DMS79 treated with DMSO at 0.1 percent for 48 hours (cell line): ENCODE measurements around the gene PROX1.
"Not testable (repeated sequence)": the region's sequence is repeated elsewhere in the genome, so short reads cannot be mapped to it uniquely, and the experiment has no call there.

ENCODE experiments used
- DNase-seq: peaks from one replicate; lab custom pipeline; 2025; lab: John Stamatoyannopoulos, UW

The PROX1 gene

DNA sequence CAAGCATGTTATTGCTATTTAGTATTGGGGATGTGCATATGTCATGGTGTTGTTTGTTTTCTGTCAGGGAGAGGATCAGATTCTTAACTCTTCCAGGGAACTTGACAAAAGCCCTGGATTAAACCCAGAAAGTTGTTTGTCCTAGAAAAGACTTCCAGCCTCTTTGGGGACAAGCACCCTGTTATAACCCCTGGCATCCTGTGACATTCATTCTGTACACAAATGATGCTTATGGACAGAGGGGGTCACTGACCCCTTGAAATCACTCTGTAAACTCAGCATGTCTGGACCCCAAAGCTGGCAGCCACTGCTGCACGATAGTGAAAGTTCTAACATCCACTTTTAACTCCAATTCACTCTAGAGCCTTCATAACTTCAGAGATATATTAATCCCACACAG, 81.2 kb downstream of the PROX1 start:
- no peak for DNase-seq

DNA sequence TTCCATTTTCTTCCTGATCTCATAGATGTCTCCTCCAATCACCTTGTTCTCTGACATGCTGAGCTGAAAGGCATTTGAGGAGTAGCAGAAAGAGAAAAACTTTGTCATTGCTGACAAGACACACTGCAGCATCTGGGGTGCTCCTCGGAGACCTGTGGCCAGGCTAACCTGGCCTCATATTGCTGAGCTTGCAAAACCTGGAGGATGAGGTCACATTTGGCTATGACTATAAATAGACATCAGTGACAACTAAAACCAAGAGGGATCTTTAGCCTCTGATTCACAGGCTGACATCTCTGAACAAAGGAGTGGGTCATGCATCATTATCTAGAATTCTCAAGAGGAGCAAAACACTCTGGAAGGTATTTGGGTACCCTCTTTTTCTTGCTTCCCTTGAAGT, 83.7 kb downstream of the PROX1 start:
- DNase-seq = no peak

DNA sequence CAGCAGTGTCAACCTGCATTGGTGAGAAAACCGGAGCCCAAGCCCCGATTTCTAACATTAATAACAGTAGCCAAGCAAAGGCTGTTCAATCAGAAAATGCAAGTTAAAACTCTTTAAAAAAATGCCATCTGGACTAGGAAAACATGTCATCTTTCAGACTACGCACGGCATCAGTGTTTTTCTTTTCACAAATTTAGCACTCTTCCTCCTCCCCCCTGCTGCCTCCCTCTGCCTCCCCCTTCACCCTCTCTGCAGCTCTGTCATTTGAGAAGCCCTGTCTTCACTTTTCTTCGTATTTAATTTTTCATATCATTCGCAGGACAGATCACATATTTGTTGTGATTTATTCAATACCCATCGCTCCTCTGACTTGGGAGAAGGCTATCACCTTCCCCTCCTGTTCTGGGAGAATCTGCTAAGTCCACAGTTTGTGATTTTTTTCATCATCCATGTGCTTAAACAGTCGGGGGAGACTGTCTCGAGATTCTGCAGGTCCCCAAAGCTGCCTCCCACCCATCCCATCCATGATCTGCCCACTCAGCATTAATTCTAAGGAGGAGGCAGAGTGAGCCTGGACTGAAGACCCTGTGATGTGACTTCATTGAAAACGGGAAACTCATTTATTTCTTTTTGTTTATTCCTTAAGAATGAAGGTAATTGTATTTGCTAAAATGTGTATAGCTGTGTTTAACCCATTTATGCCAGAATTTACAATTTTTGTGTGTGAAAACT, 84.8 kb downstream of the PROX1 start:
- no peak for DNase-seq

DNA sequence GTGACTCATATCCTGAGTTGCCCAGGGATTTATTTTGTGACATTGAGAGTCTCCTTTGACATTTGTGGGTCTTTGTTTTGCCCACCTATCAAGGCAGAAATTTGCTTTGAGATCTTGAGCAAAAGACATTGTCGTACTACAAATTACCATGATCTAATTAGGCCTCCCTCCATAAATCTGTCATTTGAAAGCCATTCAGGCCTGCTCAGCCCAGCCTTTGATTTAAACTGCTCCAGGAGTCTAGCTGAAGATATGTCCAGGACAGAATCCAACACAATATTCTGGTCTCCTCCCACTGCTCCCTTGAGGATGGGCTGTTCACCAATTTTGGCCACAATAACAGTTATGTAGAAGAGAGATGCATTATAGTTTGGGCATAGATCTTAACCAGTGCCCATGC, 86.7 kb downstream of the PROX1 start:
- no peak for DNase-seq

DNA sequence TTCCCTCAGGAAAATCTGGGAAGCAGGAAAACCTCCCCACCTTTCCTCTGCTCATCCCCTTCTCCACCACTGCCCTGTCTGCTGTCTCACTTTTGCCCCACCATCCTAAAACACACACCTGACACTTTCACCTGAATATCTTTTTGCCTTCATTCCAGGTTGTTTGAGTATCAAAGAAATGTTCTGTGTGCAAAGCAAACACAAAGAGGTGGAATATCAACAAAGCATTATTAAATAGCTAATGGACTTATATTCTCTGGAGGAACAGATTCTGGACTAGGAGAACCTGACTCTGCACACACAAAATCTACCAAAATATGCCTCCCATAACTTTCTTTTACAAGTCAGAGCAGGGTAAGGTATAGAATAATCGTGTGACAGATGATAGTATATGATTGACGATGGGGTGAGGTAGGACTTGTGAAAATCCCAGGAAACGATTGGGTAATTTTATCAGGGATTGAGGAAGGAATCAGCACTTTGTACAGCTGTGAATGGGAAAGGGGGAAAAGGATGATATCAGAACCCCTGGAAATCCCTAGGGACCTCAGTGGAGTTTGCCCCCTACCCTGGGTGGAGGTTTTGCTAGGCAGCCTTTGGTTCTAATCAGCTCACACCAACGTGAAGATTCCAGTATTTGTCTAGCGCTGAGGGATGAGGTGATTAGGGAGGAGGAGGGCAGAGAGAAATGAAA, 87.7 kb downstream of the PROX1 start:
- DNase-seq = no peak

DNA sequence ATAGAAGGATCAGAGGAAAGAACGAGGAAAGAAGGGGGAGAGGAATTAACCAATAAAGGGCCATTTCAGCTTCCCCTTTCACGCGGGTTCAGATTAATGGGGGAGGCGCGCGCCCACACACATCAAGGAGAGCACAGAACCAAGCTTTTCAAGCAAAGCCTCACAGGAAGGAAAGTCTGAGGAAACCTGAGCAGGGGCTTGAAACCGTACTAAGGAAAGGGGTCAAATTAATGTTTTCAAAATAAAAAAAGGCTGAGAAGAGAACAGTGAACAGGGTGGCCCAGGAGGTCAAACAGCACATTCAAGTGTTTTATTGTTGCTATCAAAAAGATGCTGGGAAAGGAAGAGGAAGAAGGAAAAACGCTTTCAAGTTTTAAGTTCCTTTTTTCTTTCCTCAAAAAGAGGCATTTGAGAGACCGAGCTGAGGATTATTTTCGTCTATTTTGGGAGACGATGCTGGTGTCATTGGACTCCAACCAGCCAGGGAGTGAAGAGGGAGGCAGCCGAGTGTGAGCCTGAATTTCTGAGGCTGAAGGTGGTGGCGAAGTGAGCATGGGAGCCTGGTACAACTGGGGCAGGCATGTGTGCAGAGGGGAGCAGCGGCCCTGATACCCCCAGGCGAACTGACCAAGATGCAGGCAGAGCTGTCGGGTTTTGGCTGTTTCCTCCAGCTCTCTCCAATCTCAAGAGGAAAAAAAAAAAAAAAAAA, 88.4 kb downstream of the PROX1 start:
- no peak for DNase-seq

DNA sequence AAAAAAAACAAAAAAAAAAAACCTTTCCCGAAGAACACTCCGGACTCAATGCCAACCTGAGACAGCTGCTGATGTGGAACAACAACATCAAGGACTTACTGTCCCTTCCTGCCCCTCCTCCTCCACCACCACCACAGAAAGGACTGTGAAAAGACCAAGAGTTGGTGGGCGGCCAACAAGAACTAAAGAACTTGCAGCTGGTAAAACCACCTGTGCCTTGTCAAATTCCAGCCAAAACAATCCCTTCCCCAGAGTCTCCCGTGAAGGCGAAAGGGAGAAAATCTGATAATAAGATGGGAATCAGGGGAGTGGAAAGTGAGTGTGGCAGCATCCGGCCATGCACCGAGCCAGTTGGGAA, 88.9 kb downstream of the PROX1 start:
- DNase-seq = no peak

DNA sequence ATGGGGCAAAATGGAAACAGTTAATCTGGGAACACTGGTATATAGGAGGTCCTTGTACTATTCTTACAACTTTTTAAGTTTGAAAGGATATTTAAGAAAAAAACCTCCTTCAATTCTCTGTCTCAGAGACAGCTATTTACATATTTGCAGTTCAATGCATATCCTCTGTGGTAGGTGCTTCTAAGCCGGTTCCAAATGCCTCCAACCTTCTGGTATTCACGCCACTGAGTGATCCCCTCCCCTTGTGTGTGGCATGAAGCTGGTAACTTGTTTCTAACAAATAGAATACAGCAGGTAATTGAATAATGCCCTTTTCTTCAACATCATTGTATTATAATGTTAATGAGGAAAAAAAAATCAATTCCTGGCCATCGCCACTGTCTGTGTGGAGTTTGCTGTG, 91.2 kb downstream of the PROX1 start:
- DNase-seq = no peak

DNA sequence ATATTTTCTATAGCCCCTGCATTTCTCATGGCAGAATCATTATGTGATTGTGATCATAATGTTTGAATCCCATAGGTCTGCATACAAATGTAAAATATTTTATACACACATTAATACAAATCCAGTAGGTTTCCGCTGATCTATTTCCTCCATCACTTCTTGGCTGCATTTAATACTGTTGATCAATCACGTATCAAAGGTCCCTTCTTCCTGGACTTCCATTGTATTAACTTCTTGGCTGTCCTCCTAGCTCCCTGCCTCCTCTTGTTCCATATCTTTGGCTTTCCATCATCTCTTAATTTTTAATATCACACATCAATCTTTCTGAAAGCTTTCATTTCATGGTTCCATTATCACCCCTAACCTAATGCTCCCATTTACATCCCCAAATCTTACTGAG, 97.6 kb downstream of the PROX1 start:
- DNase-seq = no peak

DNA sequence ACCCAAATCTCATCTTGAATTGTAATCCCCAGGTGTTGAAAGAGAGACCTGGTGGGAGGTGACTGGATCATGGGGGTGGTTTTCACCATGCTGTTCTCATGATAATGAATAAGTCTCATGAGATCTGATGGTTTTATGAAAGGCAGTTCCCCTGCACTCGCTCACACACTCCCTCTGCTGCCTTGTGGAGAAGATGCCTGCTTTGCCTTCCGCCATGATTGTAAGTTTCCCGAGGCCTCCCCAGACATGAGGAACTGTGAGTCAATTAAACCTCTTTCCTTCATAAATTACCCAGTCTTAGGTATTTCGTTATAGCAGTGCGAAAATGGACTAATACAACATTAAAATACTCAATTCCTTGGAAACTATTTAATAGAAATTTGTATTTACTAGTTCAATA, 99.2 kb downstream of the PROX1 start:
- no peak for DNase-seq

DNA sequence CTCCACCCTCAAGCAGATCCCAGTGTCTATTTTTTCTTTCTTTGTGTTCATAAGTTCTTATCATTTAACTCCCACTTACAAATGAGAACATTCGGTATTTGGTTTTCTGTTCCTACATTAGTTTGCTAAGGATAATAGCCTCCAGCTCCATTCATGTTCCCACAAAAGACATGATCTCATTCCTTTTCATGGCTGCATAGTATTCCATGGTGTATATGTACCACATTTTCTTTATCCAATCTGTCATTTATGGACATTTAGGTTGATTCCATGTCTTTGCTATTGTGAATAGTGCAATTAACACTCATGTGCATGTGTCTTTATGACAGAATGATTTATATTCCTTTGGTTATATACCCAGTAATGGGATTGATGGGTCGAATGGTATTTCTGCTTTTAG, 101.2 kb downstream of the PROX1 start:
- DNase-seq = not testable (repeated sequence)
